Measurements from ENCODE around the gene DPF3.

GRCh38 chr14:72852194-72852593 lies 41.7 kb downstream of the DPF3 start:
- TF ChIP-seq TBP (CRISPR knock-in tag; IDR thresholded peaks at IDR 0.05) = no peak
- no peak for TF ChIP-seq CEBPB (IDR thresholded peaks at IDR 0.05; ENCODE audit: borderline replicate concordance, low read depth, low read length)
- TF ChIP-seq TOPORS (CRISPR knock-in tag; IDR thresholded peaks at IDR 0.05) = no peak
- no peak for TF ChIP-seq MXI1 (IDR thresholded peaks at IDR 0.05; ENCODE audit: borderline replicate concordance, low read depth, low read length)
- TF ChIP-seq RAD21 (CRISPR knock-in tag; IDR thresholded peaks at IDR 0.05) = no peak
- TF ChIP-seq SIN3B (IDR thresholded peaks at IDR 0.05; ENCODE audit: low read length) = no peak
- no peak for TF ChIP-seq ZBTB7A (CRISPR knock-in tag; IDR thresholded peaks at IDR 0.05)
- no peak for TF ChIP-seq MIER2 (CRISPR knock-in tag; IDR thresholded peaks at IDR 0.05)
- TF ChIP-seq ZNF660 (CRISPR knock-in tag; IDR thresholded peaks at IDR 0.05; ENCODE audit: borderline replicate concordance, low read depth) = no peak
- TF ChIP-seq ZSCAN9 (CRISPR knock-in tag; IDR thresholded peaks at IDR 0.05; ENCODE audit: borderline replicate concordance) = no peak
